Brain pericyte (primary cell): Measurements from ENCODE around the gene ANKRD13A.
A peak's percentile ranks its signal among the peaks of the same experiment; 100 is the strongest.
"Not testable (repeated sequence)": the region's sequence is repeated elsewhere in the genome, so short reads cannot be mapped to it uniquely, and the experiment has no call there.

Source experiments
- DNase-seq: peaks from one replicate; pipeline ENCODE4 v3.0.0-alpha.2; 2012; ENCODE audit warnings: low read depth, low spot score

The ANKRD13A gene

DNA sequence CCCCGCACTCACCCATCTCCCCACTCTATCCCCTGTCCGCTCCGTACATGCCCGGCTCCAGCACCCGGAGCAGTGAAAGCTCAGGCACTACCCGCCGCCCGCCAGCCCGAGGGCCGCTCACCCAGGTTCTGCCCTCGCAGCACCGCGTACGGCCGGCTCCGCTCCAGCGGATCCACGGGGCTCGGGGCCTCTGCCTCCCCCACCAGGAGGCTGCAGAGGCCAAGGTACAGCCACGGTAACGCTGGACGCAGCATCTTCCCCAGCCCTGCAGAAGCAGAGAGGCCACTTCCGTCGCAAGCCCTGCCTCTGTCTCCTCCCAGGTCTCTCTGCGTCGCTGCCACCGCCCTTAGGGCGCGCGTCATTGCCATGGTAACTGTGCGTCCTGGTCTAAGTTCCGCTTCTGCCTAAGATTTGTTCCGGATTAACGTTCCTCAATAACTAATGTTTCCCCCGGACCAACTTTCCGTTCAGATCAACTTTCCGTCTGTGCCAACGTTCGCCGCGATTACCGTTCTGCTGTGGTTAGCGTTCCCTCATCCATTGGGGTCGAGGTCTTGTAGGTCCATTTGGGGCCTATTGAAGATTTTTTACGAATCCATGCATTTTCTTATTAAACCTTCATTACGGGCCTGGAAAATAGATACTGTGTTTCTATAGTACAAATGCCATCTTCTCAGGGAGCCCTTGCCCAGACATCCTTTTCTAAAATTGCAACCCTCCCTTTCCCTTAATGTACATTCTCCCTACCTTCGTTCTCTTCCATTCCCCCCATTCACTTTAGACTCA lies 49.2 kb downstream of the ANKRD13A start, which contains the start of gene C12orf76:
Gene C12orf76, minus strand, starts transcription at position 281 of the 786 bp plus-strand sequence. Its CDS starts 27 bp downstream, at position 254.
- peak; percentile 90 for DNase-seq

DNA sequence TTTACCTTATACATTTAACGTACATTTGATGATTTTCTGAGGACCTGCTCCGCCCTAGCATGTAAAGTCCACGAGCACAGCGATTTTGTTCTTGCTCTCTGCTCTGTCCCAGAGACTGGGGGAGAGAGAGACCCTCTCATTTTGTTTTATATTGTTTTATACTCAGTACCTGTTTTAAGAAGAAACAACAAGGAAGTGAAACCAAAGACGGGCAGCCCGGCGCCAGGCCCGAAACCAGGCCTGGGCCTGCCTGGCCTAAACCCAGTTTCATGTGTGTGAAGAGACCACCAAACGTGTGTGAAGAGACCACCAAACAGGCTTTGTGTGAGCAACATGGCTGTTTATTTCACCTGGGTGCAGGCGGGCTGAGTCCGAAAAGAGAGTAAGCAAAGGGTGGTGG lies 49.8 kb downstream of the ANKRD13A start:
- DNase-seq: not testable (repeated sequence)

DNA sequence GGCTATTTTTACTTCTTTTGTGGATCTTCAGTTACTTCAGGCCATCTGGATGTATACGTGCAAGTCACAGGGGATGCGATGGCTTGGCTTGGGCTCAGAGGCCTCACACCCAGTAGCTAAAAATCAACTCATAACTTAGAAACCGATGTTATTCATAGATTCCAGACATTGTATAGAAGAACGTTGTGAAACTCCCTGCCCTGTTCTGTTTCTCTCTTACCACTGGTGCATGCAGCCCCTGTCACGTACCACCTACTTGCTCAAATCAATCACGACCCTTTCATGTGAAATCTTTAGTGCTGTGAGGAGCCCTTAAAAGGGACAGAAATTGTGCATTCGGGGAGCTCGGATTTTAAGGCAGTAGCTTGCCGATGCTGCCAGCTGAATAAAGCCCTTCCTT lies 50.4 kb downstream of the ANKRD13A start:
- not testable (repeated sequence) for DNase-seq

DNA sequence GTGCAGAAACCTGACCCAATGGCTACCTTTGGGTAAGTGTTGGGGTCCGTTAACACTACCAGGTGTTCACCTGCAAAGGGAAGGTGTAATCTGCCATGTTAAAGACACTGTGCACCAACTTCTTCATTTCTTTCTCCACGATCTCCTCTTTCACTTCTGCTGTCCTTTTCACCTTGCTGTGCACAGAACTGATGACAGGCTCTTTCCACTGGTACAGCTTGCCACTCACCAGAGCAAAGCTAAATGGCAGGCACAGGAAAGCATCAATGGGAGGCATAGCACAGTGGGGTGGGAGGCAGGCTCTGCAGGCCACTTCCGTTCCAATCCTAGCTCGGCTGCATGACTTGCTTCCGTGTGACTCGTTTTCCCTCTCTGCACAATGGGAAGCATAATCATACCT lies 51.7 kb downstream of the ANKRD13A start:
- no peak for DNase-seq

DNA sequence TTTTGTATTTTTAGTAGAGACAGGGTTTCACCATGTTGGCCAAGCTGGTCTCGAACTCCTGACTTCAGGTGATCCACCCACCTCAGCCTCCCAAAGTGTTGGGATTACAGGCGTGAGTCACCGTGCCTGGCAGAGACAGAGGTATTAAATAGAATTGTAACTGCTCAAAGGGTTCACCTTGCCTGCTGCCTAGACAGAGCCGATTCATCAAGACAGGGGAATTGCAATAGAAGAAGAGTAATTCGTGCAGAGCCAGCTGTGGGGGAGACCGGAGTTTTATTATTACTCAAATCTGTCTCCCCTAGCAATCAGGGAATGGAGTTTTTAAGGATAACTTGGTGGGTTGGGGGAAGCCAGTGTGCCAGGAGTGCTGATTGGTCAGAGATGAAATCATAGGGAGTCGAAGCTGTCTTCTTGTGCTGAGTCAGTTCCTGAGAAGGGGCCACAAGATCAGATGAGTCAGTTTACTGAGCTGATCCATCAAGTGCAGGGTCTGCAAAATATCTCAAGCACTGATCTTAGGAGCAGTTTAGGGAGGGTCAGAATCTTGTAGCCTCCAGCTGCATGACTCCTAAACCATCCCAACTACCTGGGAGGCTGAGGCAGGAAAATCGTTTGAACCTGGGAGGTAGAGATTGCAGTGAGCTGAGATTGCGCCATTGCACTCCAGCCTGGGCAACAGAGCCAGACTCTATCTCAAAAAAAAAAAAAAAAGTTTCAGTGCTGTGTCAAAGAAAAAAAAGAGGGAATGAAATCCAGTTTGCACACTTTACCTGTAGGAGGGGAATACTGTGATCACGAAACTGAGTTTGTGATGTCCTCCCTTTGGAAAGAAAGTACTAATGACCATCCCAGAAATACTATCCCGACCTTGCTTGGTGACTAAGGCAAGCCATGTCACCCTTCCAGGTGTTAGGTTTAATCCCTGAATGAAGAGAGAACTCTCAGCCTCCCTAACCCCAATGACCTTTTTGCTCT lies 56.4 kb downstream of the ANKRD13A start:
- DNase-seq: peak; percentile 43

DNA sequence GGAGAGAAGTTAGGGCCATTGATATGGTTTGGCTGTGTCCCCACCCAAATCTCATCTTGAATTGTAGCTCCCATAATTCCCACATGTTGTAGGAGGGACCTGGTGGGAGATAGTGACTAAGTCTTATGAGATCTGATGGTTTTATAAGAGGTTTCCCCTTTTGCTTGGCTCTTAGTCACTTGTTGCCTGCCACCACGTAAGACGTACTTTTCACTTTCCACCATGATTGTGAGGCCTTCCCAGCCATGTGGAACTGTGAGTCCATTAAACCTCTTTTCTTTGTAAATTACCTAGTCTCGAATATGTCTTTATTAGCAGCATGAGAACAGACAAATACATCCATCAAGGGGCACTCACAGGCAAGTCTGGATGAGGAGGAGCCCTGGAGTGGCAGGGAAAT lies 57.4 kb downstream of the ANKRD13A start:
- not testable (repeated sequence) for DNase-seq

DNA sequence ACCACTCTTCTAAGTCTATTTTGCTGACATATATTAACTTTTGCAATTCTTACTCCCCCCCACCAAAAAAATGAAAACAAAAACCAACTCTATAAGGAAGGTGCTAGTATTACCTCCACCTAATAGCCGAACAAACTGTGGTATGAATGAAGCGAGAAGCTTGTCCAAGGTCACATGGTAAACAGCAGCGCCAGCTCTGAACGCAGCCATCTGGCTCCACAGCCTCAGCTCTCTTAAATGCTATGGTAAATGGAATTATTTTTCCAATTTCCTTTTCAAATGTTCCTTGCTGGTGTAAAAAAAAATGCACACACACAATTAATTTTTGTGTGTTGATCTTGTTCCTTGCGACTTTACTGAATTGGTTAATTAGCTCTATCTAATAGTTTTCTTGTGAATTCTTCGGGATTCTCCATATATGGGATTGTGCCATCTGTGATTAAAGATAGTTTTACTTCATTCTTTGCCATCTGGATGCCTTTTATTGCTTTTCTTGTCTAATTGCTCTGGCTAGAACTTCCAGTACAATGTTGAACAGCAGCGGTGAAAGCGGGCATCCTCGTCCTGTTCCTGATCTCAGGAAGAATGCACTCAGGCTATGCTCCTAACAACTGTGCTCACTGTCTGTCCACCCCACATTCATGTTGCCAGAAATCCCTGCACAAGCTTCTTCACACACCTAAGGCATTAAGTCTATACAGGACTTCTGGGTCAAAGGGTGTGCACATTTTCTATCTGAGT lies 59.8 kb downstream of the ANKRD13A start:
- DNase-seq: no peak

DNA sequence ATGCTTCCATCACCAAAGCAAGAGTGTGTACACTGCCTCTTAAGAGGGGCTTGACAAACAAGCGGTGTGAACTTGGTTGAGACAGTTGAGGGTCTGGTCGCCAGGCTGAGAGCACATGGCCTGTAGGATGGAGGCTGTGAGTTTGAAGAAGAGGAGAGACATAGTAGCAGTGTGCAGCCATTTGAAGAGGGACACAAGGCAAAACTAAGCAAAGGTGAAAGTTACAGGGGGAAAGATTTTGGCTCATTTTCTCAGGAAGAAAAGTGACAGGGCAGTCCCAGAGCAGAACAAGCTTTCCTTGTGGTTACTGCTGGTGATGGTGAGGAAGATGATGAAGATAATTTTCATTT lies 60.4 kb downstream of the ANKRD13A start:
- no peak for DNase-seq

DNA sequence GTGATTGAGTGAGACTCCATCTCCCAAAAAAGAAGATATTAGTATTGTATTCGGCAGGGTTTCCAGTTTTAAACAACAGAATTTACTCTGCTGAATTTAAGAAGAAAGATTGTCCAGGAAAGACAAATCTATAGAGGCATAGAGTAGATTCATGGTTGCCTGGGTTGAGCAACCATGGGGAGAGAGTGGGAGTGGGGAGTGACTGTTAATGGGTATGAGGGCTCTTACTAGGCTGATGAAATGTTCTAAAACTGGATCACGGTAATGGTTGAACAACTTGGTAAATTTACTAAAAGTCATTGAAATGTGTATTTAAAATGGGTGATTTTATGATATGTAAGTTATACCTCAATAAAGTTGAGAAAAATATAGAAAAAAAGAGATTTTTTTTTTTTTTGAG lies 63.0 kb downstream of the ANKRD13A start:
- no peak for DNase-seq

DNA sequence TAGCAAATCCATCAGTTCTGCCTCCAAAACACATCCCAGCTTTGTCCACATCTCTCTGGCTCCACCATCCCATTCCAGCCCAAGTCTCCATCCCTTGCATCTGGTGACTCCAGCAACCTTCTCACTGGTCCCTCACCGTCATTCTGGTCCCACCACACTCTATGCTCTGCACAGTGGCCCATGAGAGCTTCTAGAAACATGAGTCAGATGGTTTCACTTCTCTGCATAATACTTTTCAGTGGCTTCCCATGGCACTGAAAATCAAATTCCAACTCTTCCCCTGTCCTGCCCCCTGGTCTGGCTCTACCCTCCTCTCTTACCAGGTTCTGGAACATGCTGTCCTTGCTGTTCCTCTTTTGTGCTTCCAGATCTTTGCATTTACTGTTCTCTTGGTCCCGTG lies 66.3 kb downstream of the ANKRD13A start:
- DNase-seq: no peak

DNA sequence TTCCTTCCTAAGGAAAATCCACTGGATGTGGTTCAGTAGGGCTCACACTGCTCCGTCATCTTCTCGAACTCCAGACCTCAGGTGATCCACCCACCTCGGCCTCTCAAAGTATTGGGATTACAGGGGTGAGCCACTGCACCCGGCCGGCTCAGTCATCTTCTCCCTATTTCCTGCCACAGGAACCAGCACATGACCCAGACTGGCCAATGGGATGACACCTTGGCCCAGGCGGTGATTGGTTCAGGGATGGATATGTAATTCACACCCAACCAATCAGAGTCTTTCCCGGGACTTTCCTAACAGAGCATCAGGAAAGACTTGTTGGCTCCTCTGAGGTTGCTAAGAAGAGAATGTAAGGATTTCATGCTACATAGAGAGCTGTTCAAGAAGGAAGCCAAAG lies 68.3 kb downstream of the ANKRD13A start:
- no peak for DNase-seq

DNA sequence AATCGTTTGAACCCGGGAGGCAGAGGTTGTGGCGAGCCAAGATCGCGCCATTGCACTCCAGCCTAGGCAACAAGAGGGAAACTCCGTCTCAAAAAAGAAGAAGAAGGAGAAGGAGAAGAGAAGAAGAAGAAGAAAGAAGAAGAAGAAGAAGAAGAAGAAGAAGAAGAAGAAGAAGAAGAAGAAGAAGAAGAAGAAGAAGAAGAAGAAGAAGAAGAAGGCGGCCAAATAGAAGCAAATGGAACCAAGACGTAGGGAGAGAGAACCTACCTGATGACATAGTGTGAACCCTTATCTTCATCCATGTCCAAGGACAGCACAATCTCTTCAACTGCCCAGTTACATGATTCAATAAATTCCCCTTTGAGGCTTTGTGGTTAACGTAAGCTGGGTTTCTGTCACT lies 68.9 kb downstream of the ANKRD13A start:
- not testable (repeated sequence) for DNase-seq

DNA sequence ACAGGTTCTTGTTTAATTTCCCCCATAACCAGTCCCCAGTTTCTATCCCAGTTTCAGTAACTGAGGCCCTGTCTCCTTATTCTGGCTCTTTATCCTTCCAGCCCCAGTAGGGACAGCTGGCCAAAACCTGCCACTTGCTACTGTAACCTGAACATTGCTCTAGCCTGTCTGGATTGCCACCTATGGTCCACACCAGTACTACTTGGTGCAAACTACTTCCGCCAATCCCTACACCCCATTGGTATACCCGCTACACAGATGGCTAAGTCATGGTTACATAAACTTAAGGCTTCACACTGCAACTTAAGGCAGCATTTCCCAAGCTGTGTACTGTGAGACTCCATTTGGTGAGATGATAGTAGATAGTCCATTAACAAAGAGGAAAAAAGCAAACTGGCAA lies 69.4 kb downstream of the ANKRD13A start:
- DNase-seq: no peak

DNA sequence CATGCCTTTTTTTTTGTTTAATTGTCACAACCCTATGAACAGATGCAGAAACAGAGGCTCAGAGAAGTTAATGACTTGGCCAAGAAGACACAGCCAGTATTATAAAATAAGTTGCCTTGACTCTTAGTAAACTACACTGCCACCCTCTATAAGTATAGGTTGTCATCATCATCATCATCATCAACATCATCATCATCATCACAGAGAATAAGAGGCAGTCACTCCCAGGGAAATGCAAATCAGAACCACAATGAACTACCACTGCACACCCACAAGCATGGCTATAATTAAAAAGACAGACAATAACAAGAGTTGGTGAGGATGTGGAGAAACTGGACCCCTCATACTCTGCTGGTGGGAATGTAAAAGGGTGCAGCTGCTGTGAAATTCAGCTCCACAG lies 72.3 kb downstream of the ANKRD13A start:
- no peak for DNase-seq

DNA sequence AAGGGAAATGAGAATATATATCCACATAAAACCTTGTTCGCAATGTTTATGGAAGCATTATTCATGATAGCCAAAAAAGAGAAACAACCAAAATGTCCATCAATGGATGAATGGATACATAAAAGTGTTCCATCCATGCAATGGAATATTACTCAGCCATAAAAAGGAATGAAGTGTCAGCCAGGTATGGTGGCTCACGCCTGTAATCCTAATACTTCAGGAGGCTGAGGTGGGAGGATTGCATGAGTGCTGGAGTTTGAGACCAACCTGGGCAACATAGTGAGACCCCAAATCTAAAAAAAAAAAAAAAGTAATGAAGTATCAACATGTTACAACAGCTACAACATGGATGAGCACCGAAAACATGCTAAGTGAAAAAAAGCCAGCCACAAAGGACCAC lies 72.7 kb downstream of the ANKRD13A start:
- no peak for DNase-seq

DNA sequence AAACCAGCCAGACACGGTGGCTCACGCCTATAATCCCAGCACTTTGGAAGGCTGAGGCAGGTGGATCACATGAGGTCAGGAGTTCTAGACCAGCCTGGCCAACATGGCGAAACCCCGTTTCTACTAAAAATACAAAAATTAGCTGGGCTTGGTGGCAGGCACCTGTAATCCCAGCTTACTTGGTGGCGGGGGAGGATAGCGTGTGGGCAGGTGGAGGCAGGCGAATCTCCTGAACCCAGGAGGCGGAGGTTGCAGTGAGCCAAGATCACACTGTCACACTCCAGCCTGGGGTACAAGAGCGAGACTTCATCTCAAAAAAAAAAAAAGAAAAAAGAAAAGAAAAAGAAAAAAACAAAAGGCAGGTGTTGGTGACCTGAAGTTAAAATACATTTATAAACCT lies 73.4 kb downstream of the ANKRD13A start:
- DNase-seq: not testable (repeated sequence)

DNA sequence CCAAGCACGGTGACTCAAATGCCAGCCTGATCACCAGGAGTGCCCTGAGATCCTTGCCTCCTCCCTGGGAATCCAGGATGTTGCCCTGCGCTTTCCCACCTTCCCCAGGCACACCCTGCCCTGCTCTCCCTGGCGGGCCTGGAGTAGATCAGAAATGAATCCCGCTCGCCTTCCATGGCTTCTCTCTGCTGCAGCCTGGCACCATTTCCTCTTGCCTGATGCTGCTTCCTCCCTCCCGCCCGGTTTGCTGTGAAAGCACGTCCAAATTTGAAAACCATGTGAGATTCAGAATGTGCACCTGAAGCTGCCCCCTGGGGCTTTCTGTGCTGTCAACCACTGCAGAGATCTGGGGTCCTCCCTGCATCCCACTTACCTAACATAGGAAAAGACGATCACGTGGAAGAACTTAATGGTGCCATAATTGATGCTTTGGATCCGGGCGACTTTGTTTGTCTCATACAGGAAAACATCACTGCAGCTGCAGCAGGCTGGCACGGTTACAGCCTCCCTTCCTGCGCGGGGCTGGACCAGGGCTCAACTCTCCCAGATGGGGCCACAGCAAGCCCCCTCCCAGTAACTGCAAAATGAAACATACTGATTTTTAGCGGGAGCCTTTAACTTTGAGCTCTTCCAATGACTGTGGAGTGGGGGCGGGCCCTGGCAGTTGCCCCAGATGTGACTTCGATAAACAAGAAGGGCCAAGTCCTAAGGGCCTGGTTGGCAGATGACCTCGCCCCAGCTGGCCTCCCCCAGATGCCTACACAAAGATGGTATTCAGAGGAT lies 74.0 kb downstream of the ANKRD13A start:
- no peak for DNase-seq

DNA sequence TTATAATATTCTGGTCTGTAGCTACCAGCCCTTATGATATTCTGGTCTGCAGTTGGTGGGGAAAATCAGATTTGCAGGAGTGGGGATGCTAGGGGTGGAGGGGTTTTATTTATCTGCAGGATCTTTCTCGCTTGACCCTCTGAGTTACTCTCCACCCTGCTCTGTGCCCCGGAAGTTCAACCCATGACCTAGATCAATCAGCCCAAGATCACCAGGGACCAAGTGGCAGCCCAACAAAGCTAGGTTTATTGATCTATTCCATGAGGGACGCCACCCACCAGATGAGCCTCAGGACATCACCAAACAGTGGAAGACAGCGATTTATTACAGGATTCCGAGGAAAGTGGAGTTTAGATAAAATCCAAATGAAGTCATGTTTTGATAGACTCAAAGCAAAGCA lies 74.9 kb downstream of the ANKRD13A start:
- no peak for DNase-seq

DNA sequence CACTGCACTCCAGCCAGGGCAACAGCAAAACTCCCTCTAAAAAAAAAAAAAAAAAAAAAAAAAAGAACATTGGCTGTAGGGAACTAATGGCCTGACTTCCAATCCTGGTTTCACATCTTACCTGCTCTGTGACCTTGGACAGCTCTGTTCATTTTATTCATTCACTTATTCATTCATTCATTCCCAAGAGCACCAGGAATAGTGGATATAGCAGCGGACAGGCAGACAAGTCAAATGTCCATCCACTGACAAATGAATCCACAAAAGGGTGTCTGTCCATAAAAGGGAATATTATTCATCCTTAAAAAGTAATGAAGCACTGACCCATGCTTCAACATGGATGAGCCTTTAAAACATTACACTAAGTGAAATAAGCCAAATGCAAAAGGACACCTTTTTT lies 76.7 kb downstream of the ANKRD13A start:
- DNase-seq: no peak

DNA sequence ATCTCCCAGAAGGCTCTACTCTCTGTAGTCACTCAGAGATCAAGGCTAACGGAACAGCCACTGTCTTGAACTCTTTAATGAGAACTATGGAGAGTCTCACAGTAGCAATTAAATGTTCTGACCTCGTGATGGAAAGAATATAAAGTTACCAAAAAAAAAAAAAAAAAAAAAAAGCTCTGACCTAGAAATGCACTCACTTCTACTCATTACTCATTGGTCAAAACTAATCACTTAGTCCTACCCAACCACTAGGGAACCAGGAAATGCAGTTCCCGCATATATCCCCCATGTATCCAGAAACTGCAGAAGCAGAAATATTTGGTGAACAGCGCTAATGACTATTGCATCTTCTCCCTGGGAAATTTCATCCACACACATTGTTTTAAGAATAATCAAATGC lies 78.6 kb downstream of the ANKRD13A start:
- DNase-seq: no peak
